ENCODE results near the gene BAIAP2L2.

Gene BAIAP2L2

DNA sequence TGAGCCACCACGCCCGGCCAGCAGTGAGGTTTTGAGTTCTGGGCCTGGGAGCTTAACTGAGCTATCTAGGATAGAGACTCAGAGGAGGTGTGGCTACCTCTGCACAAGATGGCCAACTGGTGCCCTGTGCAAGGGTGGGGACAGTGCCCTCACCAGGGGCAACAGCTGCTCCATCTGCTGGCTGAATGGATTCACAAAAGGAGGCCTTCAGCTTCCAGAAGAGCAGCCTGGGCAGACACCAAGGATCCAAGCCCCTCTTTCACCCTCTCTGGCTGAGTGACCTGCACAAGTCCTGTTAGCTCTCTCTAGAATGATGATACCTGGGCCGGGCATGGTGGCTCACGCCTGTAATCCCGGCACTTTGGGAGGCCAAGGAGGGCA is 33.5 kb upstream of the BAIAP2L2 start:
- no peak for DNase-seq (ENCODE audit: low read depth, low spot score)
- CTCF ChIA-PET: interaction anchor here (0.9 to 7.3 kb wide), 3 partner anchors 9 to 30 kb away, joined by 3 to 34 read pairs (median 3); no protein-coding TSS in a partner anchor
- TF ChIP-seq, protein P1, sequence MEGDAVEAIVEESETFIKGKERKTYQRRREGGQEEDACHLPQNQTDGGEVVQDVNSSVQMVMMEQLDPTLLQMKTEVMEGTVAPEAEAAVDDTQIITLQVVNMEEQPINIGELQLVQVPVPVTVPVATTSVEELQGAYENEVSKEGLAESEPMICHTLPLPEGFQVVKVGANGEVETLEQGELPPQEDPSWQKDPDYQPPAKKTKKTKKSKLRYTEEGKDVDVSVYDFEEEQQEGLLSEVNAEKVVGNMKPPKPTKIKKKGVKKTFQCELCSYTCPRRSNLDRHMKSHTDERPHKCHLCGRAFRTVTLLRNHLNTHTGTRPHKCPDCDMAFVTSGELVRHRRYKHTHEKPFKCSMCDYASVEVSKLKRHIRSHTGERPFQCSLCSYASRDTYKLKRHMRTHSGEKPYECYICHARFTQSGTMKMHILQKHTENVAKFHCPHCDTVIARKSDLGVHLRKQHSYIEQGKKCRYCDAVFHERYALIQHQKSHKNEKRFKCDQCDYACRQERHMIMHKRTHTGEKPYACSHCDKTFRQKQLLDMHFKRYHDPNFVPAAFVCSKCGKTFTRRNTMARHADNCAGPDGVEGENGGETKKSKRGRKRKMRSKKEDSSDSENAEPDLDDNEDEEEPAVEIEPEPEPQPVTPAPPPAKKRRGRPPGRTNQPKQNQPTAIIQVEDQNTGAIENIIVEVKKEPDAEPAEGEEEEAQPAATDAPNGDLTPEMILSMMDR (IDR thresholded peaks at IDR 0.05; ENCODE audit: insufficient read depth, low read length, missing control alignments): no peak
- POLR2A ChIA-PET: no interaction called here
- no peak overlapping the region for H3K4me3 ChIP-seq (ENCODE audit: low read depth, low read length)

DNA sequence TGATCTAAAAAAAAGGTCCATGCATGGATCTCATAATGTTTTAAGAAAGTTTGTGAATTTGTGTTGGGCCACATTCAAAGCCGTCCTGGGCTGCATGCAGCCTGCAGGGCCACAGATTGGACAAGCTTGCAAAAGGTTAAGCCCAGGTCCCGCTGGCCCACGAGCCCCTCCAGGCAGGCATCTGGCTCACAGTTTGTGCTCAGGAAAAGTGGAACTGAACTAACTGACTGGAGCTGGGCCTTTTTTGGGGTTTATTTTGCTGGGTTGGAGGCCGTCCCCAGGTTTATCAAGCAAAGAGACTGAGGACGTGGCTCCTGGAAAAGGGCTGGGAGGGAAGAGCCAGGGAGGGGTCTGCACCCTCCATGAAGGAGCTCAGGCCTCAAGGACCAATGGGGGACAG is 32.1 kb upstream of the BAIAP2L2 start:
- POLR2A ChIA-PET: no interaction called here
- CTCF ChIA-PET: interaction anchor here (1.2 to 7.3 kb wide), 2 partner anchors 23 to 28 kb away, joined by 3 to 34 read pairs; no protein-coding TSS in a partner anchor

DNA sequence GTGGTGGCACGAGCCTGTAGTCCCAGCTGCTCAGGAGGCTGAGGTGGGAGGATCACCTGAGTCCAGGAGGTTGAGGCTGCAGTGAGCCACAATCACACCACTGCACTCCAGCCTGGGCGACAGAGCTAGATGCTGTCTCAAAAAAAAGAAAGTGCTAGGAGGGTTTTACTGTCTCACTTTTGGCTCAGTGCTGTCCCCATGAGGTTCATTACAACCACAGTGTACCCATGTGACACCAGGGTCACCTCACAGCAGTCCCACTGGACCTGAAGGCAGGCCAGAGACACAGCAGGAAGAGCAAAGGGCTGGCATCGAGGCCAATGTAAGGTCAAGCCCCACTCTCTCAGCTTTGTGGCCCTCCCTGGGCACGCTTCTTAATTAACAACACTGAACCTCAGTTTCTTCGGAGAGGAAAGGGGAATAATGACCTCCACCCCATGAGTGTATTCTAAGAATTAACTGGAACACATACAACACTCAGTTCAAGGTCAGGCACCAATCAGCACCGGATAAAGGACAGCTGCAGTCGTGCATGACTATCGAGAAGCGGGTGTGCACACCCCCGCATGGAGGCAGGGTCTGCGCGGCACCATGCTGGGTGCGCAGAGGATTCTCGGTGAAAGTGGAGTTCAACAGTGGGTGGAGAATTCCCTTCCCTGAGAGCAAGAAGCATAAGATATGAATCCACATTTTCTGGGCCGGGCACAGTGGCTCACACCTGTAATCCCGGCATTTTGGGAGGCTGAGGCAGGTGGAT is 30.9 kb upstream of the BAIAP2L2 start:
- no peak for DNase-seq (ENCODE audit: low read depth, low spot score)
- no peak overlapping the region for H3K4me3 ChIP-seq (ENCODE audit: low read depth, low read length)
- CTCF ChIA-PET: interaction anchor here (1.5 to 7.3 kb wide), 2 partner anchors 13 to 27 kb away, joined by 3 to 34 read pairs; no protein-coding TSS in a partner anchor
- POLR2A ChIA-PET: no interaction called here
- TF ChIP-seq, protein P1 (IDR thresholded peaks at IDR 0.05; ENCODE audit: insufficient read depth, low read length, missing control alignments): no peak

More for the DNA sequence above, 32.1 kb upstream of the BAIAP2L2 start:
- H3K4me3 ChIP-seq (ENCODE audit: low read depth, low read length): no peak overlapping the region
- TF ChIP-seq, protein P1 (IDR thresholded peaks at IDR 0.05; ENCODE audit: insufficient read depth, low read length, missing control alignments): no peak
- no peak for DNase-seq (ENCODE audit: low read depth, low spot score)

GRCh38 chr22:38139901-38140300 is 29.4 kb upstream of the BAIAP2L2 start:
- CTCF ChIA-PET: interaction anchor here (0.6 to 7.3 kb wide), 3 partner anchors 12 to 81 kb away, joined by 3 to 34 read pairs (median 3); no protein-coding TSS in a partner anchor

GRCh38 chr22:38138961-38139360 is 28.5 kb upstream of the BAIAP2L2 start:
- ChIA-PET POLR2A (no interaction called here), CTCF (no interaction called here)
- no peak for DNase-seq (ENCODE audit: low read depth, low spot score)
- no peak overlapping the region for H3K4me3 ChIP-seq (ENCODE audit: low read depth, low read length)
- TF ChIP-seq, protein P1 (IDR thresholded peaks at IDR 0.05; ENCODE audit: insufficient read depth, low read length, missing control alignments): no peak

More at GRCh38 chr22:38139901-38140300, 29.4 kb upstream of the BAIAP2L2 start:
- POLR2A ChIA-PET: no interaction called here
- no peak for DNase-seq (ENCODE audit: low read depth, low spot score)
- TF ChIP-seq, protein P1 (IDR thresholded peaks at IDR 0.05; ENCODE audit: insufficient read depth, low read length, missing control alignments): no peak
- H3K4me3 ChIP-seq (ENCODE audit: low read depth, low read length): no peak overlapping the region

DNA sequence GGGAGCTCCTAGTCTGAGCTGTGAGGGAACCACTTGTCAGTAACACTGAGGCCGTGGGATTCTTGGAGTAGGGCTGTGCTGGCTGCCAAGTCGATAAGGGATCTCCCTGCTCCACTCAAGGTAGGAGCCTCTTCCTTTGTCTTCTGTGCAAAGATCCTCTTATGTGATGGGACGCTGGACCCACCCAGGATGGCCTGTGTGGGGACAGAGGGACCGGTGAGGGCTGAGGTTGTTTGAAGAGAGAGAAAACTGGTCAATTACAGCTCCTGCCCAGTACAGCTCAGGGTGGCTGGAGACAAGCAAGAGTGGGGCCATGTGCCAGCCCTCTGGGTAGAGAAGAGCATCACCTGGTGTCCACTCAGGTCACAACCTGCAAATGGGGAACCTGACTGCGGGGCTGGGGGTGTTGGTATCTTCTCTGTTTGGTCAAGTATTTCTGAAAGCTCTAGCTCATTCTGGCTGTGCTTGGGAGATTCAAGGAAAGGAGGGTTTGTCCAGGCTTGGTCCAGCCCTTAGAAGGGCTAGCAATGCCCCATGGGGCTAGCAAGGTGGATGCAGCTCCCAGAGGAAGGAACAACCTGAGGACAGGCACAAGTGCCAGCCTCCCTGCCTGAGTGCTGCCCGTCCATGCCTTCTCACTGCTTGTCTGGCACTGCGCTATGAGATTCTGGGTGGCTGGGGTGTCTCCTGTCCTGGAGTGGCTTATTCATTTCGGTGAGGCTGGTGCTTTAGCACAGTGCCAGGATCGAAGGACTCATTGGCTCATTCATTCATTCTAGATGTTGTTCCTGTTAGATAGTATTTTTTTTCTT is 27.6 kb upstream of the BAIAP2L2 start:
- no peak for DNase-seq (ENCODE audit: low read depth, low spot score)
- ChIA-PET POLR2A (no interaction called here), CTCF (interaction anchor here (2.5 kb wide), 1 partner anchor 24 kb away, joined by 14 read pairs; no protein-coding TSS in a partner anchor)
- no peak overlapping the region for H3K4me3 ChIP-seq (ENCODE audit: low read depth, low read length)
- TF ChIP-seq, protein P1 (IDR thresholded peaks at IDR 0.05; ENCODE audit: insufficient read depth, low read length, missing control alignments): no peak
